ENCODE measurements around the gene HAGHL.

DNA sequence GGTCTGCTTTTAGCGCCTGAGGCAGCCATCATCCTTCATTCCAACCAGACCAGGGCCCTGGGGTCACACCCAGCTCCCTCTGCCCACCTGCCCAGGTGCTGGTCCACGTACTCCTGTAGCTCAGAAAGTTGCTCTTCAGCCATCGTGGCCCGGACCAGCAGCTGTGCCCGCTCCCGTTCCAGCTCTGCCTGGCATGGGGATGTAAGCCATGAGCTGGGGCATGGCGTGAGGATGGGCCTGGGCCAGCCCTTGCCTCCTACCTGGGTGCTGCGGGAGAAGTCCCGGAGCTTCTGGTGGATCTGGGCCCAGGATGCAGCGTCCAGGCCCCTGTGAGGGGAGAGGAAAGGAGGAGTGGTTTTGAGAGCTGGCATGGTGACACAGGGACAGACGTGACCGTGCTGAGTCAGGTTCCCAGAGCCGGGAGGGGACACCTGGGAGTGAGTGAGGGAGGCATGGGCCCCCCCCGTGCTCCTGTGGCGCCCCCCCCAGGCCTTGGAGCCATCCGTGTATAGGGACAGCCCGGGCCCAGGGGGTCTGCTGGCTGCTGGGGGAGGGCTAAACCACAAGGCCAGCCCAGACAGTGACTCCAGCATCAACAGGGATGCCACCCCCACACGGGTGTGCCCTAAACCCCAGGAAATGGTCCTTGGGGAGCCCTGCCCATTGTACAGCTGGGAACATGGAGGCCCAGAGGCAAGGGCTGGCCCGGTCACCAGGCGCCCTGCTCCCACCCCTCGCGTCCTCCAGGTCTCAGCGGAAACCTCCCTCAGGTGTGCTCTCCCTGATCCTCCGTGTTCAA lies 3.9 kb upstream of the HAGHL start:
- TF ChIP-seq POLR2A (IDR thresholded peaks at IDR 0.05) = no peak
- TF ChIP-seq, protein P1, sequence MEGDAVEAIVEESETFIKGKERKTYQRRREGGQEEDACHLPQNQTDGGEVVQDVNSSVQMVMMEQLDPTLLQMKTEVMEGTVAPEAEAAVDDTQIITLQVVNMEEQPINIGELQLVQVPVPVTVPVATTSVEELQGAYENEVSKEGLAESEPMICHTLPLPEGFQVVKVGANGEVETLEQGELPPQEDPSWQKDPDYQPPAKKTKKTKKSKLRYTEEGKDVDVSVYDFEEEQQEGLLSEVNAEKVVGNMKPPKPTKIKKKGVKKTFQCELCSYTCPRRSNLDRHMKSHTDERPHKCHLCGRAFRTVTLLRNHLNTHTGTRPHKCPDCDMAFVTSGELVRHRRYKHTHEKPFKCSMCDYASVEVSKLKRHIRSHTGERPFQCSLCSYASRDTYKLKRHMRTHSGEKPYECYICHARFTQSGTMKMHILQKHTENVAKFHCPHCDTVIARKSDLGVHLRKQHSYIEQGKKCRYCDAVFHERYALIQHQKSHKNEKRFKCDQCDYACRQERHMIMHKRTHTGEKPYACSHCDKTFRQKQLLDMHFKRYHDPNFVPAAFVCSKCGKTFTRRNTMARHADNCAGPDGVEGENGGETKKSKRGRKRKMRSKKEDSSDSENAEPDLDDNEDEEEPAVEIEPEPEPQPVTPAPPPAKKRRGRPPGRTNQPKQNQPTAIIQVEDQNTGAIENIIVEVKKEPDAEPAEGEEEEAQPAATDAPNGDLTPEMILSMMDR (IDR thresholded peaks at IDR 0.05) = no peak

Measured in uterus (tissue), 2 donors.